Measurements from ENCODE around the gene RBBP5.

Gene RBBP5

DNA sequence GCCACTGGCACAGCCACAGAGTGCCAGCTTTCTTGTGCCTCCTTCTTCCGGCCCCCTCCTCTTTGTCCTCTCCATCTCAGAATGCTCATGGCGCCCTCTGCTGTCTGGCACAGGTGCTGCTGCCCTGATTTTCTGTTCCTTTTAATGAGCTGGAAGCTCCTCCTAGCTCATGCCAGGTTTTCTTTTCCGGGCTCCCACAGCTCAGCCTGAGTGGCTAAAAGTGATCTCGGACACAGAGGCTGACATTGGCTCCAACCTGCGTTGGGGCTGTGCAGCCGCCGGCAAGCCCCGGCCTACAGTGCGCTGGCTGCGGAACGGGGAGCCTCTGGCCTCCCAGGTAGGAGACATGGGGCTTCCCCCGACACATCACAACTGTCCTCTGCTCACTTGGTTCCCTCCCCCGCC is 60.1 kb downstream of the RBBP5 start:
- no peak for TF ChIP-seq TEAD4 (IDR thresholded peaks at IDR 0.05)
- peak; percentile 92 for TF ChIP-seq RAD21 (IDR thresholded peaks at IDR 0.05; ENCODE audit: low read depth)

DNA sequence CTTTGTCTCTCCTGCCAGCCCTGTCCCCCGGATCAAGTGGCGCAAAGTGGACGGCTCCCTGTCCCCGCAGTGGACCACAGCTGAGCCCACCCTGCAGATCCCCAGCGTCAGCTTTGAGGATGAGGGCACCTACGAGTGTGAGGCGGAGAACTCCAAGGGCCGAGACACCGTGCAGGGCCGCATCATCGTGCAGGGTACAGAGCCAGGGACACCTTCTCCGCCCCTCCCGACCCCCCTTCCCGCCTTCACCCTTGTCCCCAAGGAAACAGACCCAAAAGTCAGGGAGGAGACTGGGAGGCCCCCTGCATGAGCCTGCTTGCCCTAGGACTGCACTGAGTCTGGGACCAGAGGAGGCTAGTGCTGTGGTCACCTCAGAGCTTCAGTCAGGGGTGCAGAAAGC is 60.6 kb downstream of the RBBP5 start:
- TF ChIP-seq, protein P1, sequence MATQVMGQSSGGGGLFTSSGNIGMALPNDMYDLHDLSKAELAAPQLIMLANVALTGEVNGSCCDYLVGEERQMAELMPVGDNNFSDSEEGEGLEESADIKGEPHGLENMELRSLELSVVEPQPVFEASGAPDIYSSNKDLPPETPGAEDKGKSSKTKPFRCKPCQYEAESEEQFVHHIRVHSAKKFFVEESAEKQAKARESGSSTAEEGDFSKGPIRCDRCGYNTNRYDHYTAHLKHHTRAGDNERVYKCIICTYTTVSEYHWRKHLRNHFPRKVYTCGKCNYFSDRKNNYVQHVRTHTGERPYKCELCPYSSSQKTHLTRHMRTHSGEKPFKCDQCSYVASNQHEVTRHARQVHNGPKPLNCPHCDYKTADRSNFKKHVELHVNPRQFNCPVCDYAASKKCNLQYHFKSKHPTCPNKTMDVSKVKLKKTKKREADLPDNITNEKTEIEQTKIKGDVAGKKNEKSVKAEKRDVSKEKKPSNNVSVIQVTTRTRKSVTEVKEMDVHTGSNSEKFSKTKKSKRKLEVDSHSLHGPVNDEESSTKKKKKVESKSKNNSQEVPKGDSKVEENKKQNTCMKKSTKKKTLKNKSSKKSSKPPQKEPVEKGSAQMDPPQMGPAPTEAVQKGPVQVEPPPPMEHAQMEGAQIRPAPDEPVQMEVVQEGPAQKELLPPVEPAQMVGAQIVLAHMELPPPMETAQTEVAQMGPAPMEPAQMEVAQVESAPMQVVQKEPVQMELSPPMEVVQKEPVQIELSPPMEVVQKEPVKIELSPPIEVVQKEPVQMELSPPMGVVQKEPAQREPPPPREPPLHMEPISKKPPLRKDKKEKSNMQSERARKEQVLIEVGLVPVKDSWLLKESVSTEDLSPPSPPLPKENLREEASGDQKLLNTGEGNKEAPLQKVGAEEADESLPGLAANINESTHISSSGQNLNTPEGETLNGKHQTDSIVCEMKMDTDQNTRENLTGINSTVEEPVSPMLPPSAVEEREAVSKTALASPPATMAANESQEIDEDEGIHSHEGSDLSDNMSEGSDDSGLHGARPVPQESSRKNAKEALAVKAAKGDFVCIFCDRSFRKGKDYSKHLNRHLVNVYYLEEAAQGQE (IDR thresholded peaks at IDR 0.05; ENCODE audit: low read depth): no peak
- no peak for TF ChIP-seq RAD21 (IDR thresholded peaks at IDR 0.05; ENCODE audit: low read depth)
- TF ChIP-seq TEAD4 (IDR thresholded peaks at IDR 0.05): no peak
- TF ChIP-seq NFIC (IDR thresholded peaks at IDR 0.05): no peak

DNA sequence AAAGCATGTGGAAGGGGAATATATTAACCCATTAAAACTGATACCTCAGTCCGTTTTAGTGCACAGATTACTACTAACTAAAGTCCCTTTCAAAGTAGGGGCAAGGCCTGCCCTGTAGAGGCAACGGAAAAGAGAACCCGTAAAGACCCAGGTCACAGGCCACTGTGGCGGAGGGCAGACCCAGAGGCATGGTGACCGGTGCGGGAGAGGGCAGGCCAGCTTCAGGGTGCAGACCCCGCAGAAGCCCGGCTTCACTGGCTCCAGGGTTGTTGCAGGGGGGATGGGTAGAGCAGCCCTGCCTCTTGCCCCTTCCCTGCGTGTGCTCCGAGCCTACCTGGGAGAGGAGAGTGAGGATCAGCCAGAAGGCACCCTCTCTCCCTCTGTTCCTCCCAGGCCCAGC is 61.0 kb downstream of the RBBP5 start:
- TF ChIP-seq NFIC (IDR thresholded peaks at IDR 0.05): no peak
- TF ChIP-seq, protein P2, sequence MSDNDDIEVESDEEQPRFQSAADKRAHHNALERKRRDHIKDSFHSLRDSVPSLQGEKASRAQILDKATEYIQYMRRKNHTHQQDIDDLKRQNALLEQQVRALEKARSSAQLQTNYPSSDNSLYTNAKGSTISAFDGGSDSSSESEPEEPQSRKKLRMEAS (IDR thresholded peaks at IDR 0.05): no peak
- no peak for TF ChIP-seq FOXM1 (IDR thresholded peaks at IDR 0.05; ENCODE audit: borderline replicate concordance, low read depth)
- TF ChIP-seq RAD21 (IDR thresholded peaks at IDR 0.05; ENCODE audit: low read depth): no peak
- no peak for TF ChIP-seq TEAD4 (IDR thresholded peaks at IDR 0.05)
- TF ChIP-seq YY1 (IDR thresholded peaks at IDR 0.05; ENCODE audit: low read depth): no peak
- TF ChIP-seq, protein P1 (IDR thresholded peaks at IDR 0.05; ENCODE audit: low read depth): no peak
- TF ChIP-seq, protein P3, sequence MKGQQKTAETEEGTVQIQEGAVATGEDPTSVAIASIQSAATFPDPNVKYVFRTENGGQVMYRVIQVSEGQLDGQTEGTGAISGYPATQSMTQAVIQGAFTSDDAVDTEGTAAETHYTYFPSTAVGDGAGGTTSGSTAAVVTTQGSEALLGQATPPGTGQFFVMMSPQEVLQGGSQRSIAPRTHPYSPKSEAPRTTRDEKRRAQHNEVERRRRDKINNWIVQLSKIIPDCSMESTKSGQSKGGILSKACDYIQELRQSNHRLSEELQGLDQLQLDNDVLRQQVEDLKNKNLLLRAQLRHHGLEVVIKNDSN (IDR thresholded peaks at IDR 0.05): no peak
- TF ChIP-seq ZBTB7A (IDR thresholded peaks at IDR 0.05; ENCODE audit: low read depth): no peak
- no peak for TF ChIP-seq CEBPB (IDR thresholded peaks at IDR 0.05)
- TF ChIP-seq TCF12 (IDR thresholded peaks at IDR 0.05; ENCODE audit: low read depth): no peak

DNA sequence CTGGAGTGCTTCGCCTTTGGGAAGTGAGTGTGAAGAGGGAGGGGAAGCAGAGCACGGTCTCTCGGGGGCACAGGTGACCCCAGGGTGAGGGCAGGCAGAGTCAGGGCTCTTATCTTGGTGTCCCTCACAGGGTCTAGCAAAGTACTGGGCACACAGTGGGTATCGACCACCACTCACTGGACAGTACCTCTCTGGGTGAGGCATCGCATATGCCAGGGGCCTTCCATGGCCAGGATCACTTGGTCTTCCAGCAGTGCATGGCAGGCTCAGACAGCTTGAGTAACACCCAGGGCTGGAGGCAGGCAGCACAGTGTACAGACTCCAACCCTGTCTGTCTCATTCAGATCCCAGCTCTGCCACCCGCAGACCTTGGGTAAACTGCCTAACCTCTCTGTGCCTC is 62.1 kb downstream of the RBBP5 start:
- TF ChIP-seq, protein P3 (IDR thresholded peaks at IDR 0.05): no peak
- TF ChIP-seq EGR1 (IDR thresholded peaks at IDR 0.05) (no peak), TCF12 (IDR thresholded peaks at IDR 0.05; ENCODE audit: low read depth) (no peak), RAD21 (IDR thresholded peaks at IDR 0.05; ENCODE audit: low read depth) (no peak), EP300 (IDR thresholded peaks at IDR 0.05; ENCODE audit: borderline replicate concordance) (no peak), ZBTB7A (IDR thresholded peaks at IDR 0.05; ENCODE audit: low read depth) (no peak), FOXM1 (IDR thresholded peaks at IDR 0.05; ENCODE audit: borderline replicate concordance, low read depth) (no peak), TAF1 (IDR thresholded peaks at IDR 0.05; ENCODE audit: low read depth) (no peak), CEBPB (IDR thresholded peaks at IDR 0.05) (no peak), TEAD4 (IDR thresholded peaks at IDR 0.05) (no peak), NFIC (IDR thresholded peaks at IDR 0.05) (no peak), CREB1 (IDR thresholded peaks at IDR 0.05; ENCODE audit: low read depth) (no peak), YY1 (IDR thresholded peaks at IDR 0.05; ENCODE audit: low read depth) (no peak)
- TF ChIP-seq, protein P2 (IDR thresholded peaks at IDR 0.05): no peak
- TF ChIP-seq, protein P1 (IDR thresholded peaks at IDR 0.05; ENCODE audit: low read depth): no peak

DNA sequence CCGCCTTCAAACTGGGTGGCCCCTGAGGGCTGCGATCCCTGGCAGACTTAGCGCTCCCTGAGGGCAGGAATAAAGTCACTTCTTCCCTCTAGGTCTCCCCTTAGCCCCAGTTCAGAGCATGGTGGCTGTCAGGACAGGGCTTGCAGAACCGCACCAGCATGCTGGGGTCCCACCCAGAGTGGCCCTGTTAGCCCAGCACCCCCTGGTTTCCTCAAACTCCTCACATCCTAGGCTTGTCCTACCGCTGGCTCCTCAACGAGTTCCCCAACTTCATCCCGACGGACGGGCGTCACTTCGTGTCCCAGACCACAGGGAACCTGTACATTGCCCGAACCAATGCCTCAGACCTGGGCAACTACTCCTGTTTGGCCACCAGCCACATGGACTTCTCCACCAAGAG is 62.9 kb downstream of the RBBP5 start:
- TF ChIP-seq CREB1 (IDR thresholded peaks at IDR 0.05; ENCODE audit: low read depth) (no peak), NFIC (IDR thresholded peaks at IDR 0.05) (no peak), YY1 (IDR thresholded peaks at IDR 0.05; ENCODE audit: low read depth) (no peak), ZBTB7A (IDR thresholded peaks at IDR 0.05; ENCODE audit: low read depth) (no peak), EGR1 (IDR thresholded peaks at IDR 0.05) (no peak), RAD21 (IDR thresholded peaks at IDR 0.05; ENCODE audit: low read depth) (no peak), CEBPB (IDR thresholded peaks at IDR 0.05) (no peak), TEAD4 (IDR thresholded peaks at IDR 0.05) (no peak), TCF12 (IDR thresholded peaks at IDR 0.05; ENCODE audit: low read depth) (no peak), TAF1 (IDR thresholded peaks at IDR 0.05; ENCODE audit: low read depth) (no peak), FOXM1 (IDR thresholded peaks at IDR 0.05; ENCODE audit: borderline replicate concordance, low read depth) (no peak), EP300 (IDR thresholded peaks at IDR 0.05; ENCODE audit: borderline replicate concordance) (no peak)
- TF ChIP-seq, protein P1 (IDR thresholded peaks at IDR 0.05; ENCODE audit: low read depth): no peak
- TF ChIP-seq, protein P3 (IDR thresholded peaks at IDR 0.05): no peak
- TF ChIP-seq, protein P2 (IDR thresholded peaks at IDR 0.05): no peak
